Umbilical cord (tissue), 2 donors: Measurements from ENCODE around the gene NCR3LG1. TPM values are rescaled to one million over a fixed set of nuclear protein-coding genes. Genes with fewer than 3 reads are reported as not detected.

Experiments
- DNase-seq: peaks from one replicate; pipeline ENCODE4 v3.0.0-alpha.2; 2015; ENCODE audit warnings: low spot score
- total RNA-seq: library from RNA; depleted of rRNA; stranded (reverse); fragments of >200 nt; gene quantifications from one replicate; pipeline ENCODE4 v1.2.3, GENCODE V29; 2014; ENCODE audit warnings: low replicate concordance; ENCODE audit not compliant: insufficient read depth

The NCR3LG1 gene
- total RNA-seq, 1 donor from 2014 or later = 2.2 TPM

DNA sequence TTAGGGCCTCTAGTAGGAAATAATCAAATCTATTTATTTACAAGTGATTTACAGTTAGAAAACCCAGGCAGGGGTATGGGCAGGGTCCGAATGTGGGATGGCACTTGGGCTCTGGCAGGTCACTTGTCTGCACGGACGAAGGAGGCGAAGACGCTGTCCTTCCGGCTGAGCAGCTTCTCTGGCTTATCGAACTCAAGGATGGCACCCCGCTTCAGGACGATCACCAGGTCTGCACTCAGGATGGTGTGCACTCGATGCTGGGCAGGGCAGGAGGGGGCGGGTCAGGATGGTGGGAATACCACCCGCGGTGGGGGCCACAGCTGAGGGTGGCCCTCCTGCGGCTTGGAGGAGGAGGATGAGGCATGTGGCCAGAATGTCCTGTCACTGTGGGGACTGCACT, 41.3 kb downstream of the NCR3LG1 start:
- no peak for DNase-seq

DNA sequence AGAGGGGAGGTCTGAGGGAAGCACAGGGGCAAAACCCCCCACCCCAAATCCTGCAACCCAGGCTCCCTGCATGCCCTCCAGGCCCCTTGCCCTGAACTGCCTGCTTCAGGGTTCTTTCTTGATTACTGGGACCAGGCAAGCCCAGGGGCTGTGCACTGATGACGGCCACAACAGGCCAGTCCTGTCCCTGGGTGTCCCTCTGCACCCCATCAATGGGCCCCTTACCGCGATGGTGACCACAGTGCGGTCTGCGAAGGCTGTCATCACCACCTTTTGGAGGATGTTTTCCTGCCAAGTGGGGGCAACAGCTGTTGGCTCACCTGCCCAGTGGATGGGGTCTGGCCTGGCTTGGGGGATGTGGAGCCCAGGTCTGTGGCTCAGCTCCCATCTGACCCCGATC, 41.9 kb downstream of the NCR3LG1 start:
- no peak for DNase-seq

- DNase-seq = no peak
Observed at GRCh38 chr11:17394743-17395390, 43.3 kb downstream of the NCR3LG1 start.

GRCh38 chr11:17395554-17395961, 44.0 kb downstream of the NCR3LG1 start:
- no peak for DNase-seq

GRCh38 chr11:17395978-17396377, 44.4 kb downstream of the NCR3LG1 start:
- DNase-seq = no peak

- no peak for DNase-seq
Observed at GRCh38 chr11:17396598-17397310, 45.2 kb downstream of the NCR3LG1 start.

GRCh38 chr11:17397311-17398002, 45.9 kb downstream of the NCR3LG1 start:
- DNase-seq = no peak

DNA sequence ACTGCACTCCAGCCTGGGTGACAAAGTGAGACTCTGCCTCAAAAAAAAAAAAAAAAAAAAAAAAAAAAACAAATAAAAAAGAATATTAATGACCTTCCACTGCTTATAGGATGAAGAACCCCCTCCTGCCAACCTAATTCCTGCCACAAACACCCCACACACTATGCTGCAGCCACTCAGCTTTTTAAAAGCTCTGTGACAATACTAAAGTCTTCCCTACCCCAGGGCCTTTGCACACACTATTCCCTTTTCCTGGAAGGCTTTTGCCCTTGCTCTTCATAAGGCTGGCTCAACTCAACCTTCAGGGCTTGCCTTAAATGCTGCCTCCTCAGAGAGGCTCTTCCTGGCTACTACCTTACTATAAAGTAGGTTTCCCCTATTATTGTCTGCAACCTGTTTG, 47.6 kb downstream of the NCR3LG1 start:
- no peak for DNase-seq

GRCh38 chr11:17400048-17400775, 48.6 kb downstream of the NCR3LG1 start:
- DNase-seq = no peak

- DNase-seq = no peak
Observed at GRCh38 chr11:17401316-17401715, 49.7 kb downstream of the NCR3LG1 start.

- DNase-seq = no peak
Observed at GRCh38 chr11:17401841-17402240, 50.2 kb downstream of the NCR3LG1 start.

GRCh38 chr11:17402486-17402885, 50.9 kb downstream of the NCR3LG1 start:
- no peak for DNase-seq

DNA sequence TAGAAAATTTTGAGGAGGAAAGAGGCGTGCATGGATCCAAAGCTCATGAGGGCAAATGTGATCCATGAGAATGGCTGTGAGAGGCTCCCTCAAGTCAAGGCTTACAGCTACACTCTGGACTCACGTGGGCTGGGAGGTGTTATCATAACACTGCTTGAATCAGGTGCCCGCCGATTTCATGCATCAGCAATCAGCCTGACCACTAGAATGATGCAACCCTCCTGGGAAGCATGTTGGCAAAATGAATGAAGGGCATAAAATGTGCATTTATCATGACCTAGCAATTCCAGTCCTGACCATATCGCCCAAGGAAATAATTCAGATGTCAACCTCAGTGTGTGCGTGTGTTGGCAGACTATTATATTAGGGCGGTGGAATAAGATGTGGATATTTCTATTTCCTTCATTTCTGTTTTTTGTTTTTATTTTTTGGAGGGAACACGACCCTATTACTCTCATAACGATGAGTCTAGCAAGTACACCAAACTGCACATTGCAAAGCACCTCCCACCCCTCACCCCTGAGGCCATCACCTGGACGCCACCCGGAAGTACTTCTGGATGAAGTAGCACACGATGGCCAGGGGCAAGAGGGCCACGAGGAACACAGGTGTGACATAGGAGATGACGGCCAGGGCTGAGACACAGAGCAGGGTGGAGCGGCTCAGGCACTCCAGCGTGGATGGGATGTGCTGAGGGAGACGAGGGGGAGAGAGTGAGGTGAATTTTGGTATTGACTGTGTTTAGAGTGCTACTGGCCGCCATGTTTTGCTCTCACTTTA, 52.6 kb downstream of the NCR3LG1 start:
- no peak for DNase-seq

- DNase-seq = no peak
Observed at GRCh38 chr11:17405232-17406005, 53.8 kb downstream of the NCR3LG1 start.

- no peak for DNase-seq
Observed at GRCh38 chr11:17406082-17406817, 54.6 kb downstream of the NCR3LG1 start.

- no peak for DNase-seq
Observed at GRCh38 chr11:17406818-17407149, 55.2 kb downstream of the NCR3LG1 start.

GRCh38 chr11:17407575-17407974, 56.0 kb downstream of the NCR3LG1 start:
- no peak for DNase-seq

- no peak for DNase-seq
Observed at GRCh38 chr11:17408026-17408425, 56.4 kb downstream of the NCR3LG1 start.

DNA sequence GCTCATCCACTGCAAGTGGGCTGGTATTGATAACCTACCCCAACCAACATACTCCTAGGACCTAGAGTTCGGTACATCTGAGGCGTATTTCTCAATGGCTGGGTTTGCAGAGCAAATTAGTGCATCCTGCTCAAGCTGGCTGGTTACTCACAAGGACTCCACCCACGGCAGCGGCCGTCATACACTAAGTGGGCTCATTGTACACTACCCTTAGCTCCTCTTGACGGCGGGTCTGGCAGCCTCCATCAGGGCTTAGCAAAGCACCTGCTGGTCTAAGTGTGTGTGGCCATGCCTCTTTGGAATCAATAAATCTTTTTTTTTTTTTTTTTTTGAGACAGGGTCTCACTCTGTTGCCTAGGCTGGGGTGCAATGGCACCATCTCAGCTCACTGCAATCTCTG, 57.0 kb downstream of the NCR3LG1 start:
- DNase-seq = no peak
